BLaER1 treated with 17β-estradiol and CSF1 and Interleukin-3, amounts not matched to agents 10 nM and 100 nM (cell line): ENCODE data around the gene MREG.
A peak's percentile ranks its signal among the peaks of the same experiment; 100 is the strongest.
"Not testable (repeated sequence)": the region's sequence is repeated elsewhere in the genome, so short reads cannot be mapped to it uniquely, and the experiment has no call there.

Source experiments
- H3K27ac ChIP-seq, 11 experiments: shearing (Covaris generic); formaldehyde crosslinking; 2 replicates each; pipeline ENCODE4 v1.8.1; 2022
- H3K27me3 ChIP-seq, 11 experiments: shearing (Covaris generic); formaldehyde crosslinking; 2 replicates each; pipeline ENCODE4 v1.8.1; 2022
- H3K36me3 ChIP-seq, 11 experiments: shearing (Covaris generic); formaldehyde crosslinking; 2 replicates each; pipeline ENCODE4 v1.8.1; 2022
- H3K4me1 ChIP-seq, 10 experiments: shearing (Covaris generic); formaldehyde crosslinking; 2 replicates each; pipeline ENCODE4 v1.8.1; 2022
- H3K4me2 ChIP-seq, 11 experiments: shearing (Covaris generic); formaldehyde crosslinking; 2 replicates each; pipeline ENCODE4 v1.8.1; 2022
- H3K4me3 ChIP-seq, 10 experiments: shearing (Covaris generic); formaldehyde crosslinking; 2 replicates each; pipeline ENCODE4 v1.8.1; 2022
- H3K9ac ChIP-seq, 11 experiments: shearing (Covaris generic); formaldehyde crosslinking; 2 replicates each; pipeline ENCODE4 v1.8.1; 2022
- H3K9me3 ChIP-seq, 11 experiments: shearing (Covaris generic); formaldehyde crosslinking; replicated peaks in 1 of 11; 2 replicates each; pipeline ENCODE4 v1.8.1; 2022
- H4K20me1 ChIP-seq, 11 experiments: shearing (Covaris generic); formaldehyde crosslinking; 2 replicates each; pipeline ENCODE4 v1.8.1; 2022
- Cebpa-rat ChIP-seq, 11 experiments: shearing (Covaris generic); IDR thresholded peaks; 2 replicates each; pipeline ENCODE4 v1.8.1; 2022

MREG gene

DNA sequence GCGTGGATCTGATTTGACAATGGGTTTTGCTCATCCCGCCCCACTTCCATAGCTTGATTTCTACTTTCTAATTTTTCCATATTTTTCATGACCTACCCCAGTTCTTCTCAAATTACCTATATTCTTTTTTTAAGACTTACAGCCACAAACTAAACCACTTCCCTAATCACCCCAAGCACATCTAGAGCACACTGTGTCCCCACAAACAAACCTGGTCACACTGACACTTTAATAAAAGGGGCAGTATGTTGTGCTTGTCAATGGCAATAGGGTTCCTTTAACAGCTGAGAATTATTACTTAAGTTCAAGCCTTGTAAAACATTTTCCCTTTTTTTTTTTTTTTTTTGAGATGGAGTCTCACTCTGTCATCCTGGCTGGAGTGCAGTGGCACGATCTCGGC is 47.1 kb downstream of the MREG start:
- H3K27me3 ChIP-seq = no peaks in the 10 kb centered on the region
- H3K9me3 ChIP-seq = peaks cover 0 to 31% (median 13%) of the 10 kb centered on the region in 11 experiments; a peak in 13 of 22 replicates
- H3K36me3 ChIP-seq = peaks cover 0 to 6% (median 0%) of the 10 kb centered on the region in 11 experiments; a peak in 2 of 22 replicates
- H4K20me1 ChIP-seq = no peaks in the 10 kb centered on the region
- peaks cover 9 to 45% (median 28%) of the 10 kb centered on the region in 10 experiments; a peak in 18 of 20 replicates for H3K4me1 ChIP-seq
- TF ChIP-seq Cebpa-rat (IDR thresholded peaks at IDR 0.05) = no peak
- H3K4me3 ChIP-seq = no peak overlapping the region
- H3K27ac ChIP-seq = no peak overlapping the region
- no peak overlapping the region for H3K9ac ChIP-seq
- peak overlapping the region in 3 of 11 experiments; percentile 12 to 19 (median 17); a peak in 4 of 22 replicates for H3K4me2 ChIP-seq

DNA sequence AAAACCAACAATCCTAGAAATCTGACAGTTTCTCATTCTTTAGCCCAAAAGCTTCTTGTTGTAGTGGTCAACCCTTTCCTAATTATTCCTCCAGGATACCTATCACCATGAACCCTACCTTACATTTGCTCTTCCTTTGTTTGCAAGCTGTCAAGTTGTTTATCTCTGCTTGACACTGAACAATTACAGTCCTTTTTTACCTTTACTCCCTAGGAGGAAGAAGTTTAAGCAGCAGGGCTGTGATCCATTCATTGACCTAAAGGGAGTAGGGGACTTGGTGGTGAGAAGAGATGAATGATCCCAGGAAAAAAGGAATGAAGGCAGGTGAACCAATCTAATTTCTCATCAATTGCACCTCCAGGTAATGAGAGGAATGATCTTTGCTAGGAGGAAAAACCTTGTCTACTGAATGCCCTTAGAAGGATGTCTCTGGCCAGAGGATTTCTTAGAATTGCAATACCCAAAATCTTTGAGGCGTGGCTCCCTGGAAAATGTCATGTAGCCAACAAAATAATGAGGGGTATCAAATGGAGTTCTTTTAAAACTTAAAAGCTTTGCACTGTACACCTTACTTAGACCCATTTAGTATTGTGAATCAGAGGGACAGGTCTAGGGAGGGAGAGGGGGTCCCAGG is 47.7 kb downstream of the MREG start:
- Histone ChIP-seq H3K4me1 (peaks cover 9 to 45% (median 28%) of the 10 kb centered on the region in 10 experiments; a peak in 18 of 20 replicates), H3K36me3 (peaks cover 0 to 6% (median 0%) of the 10 kb centered on the region in 11 experiments; a peak in 2 of 22 replicates), H3K4me3 (no peak overlapping the region), H3K27ac (no peak overlapping the region), H3K9ac (0 out of 22 replicates have a peak overlapping the region, but pooled peaks of 1 of the 11 experiments have one; percentile 12), H3K4me2 (peak overlapping the region in 3 of 11 experiments; percentile 12 to 19 (median 17); a peak in 2 of 22 replicates), H3K27me3 (no peaks in the 10 kb centered on the region), H3K9me3 (peaks cover 0 to 28% (median 7%) of the 10 kb centered on the region in 11 experiments; a peak in 11 of 22 replicates), H4K20me1 (no peaks in the 10 kb centered on the region)
- no peak for TF ChIP-seq Cebpa-rat (IDR thresholded peaks at IDR 0.05)

DNA sequence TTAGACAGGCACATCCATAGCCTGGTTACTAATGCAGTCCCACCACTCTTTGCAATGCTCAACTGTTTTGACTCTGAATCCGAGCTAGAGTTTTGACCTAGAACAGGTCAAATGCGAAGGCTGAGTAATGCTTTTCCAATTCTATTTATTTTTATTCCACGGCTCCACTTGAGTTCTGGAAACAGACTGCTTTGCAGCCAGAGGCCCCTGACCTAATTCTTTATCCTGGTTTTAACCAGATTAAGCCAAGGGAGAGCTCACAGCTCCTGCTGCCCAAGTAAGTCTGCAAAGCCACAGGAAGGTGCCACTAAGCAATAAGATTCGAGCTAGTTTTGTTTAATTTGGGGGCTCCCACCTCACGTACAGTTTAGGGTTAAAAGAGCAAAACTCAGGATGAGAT is 51.4 kb downstream of the MREG start:
- Histone ChIP-seq H3K36me3 (peaks cover 0 to 6% (median 0%) of the 10 kb centered on the region in 11 experiments; a peak in 2 of 22 replicates), H3K4me3 (no peak overlapping the region), H4K20me1 (no peaks in the 10 kb centered on the region), H3K27me3 (no peaks in the 10 kb centered on the region), H3K27ac (no peak overlapping the region), H3K4me1 (peaks cover 0 to 17% (median 0%) of the 10 kb centered on the region in 10 experiments; a peak in 1 of 20 replicates), H3K4me2 (no peak overlapping the region), H3K9ac (no peak overlapping the region), H3K9me3 (peaks cover 0 to 18% (median 0%) of the 10 kb centered on the region in 11 experiments; a peak in 9 of 22 replicates)
- no peak for TF ChIP-seq Cebpa-rat (IDR thresholded peaks at IDR 0.05)

DNA sequence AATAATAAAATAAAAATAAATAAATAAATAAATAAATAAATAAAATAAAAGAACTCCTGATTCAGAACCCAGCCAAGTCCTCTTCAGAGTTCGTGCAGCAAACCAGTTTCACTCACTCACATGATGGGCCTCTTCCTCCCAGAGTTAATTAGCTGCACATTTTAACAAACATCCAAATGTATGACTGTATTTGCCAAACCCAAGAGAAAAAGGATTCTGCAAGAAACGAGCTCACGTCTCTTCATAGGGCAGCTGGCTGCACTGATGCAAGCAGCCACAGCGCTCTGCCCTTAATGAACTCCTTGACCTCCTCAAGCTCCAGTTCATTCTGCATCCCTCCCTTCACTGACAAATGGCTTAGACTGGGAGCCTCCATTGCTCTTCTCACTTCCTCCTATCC is 55.1 kb downstream of the MREG start:
- H3K9ac ChIP-seq = no peak overlapping the region
- 0 out of 20 replicates have a peak, but pooled peaks cover 0 to 5% (median 0%) of the 10 kb centered on the region in 10 experiments for H3K4me1 ChIP-seq
- peaks cover 0 to 6% (median 0%) of the 10 kb centered on the region in 11 experiments; a peak in 2 of 22 replicates for H3K36me3 ChIP-seq
- H3K4me2 ChIP-seq = no peak overlapping the region
- no peaks in the 10 kb centered on the region for H3K27me3 ChIP-seq
- H4K20me1 ChIP-seq = no peaks in the 10 kb centered on the region
- no peak overlapping the region for H3K27ac ChIP-seq
- TF ChIP-seq Cebpa-rat (IDR thresholded peaks at IDR 0.05) = no peak
- peaks cover 0 to 18% (median 0%) of the 10 kb centered on the region in 11 experiments; a peak in 9 of 22 replicates for H3K9me3 ChIP-seq
- H3K4me3 ChIP-seq = no peak overlapping the region

DNA sequence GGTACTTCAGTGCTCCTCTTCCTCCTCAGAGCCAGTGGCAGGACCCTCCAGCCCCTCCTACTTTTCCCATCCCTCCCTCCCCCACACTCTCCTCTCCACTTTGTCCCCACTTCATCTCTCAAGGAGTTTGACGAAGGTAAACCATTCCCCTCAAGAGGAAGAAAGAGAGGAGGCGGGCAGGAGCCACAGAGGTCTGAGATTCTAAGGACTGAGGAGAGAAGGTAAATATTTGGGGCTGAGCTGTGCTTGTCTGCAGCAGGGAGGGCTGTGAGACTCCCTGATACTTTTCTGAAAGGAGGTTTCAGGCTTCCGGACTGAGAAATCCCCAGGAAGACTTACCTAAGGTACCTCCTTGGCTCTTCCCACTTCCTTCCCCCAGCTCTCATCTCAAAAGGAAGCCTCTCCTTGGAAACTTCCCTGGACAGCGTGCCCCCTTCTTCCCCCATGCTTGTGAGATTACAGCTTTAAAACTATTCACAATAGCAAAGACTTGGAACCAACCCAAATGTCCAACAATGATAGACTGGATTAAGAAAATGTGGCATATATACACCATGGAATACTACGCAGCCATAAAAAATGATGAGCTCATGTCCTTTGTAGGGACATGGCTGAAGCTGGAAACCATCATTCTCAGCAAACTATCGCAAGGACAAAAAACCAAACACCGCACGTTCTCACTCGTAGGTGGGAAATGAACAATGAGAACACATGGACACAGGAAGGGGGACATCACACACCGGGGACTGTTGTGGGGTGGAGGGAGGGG is 55.8 kb downstream of the MREG start:
- H3K4me1 ChIP-seq, H4K20me1 ChIP-seq: not testable (repeated sequence)
- peaks cover 0 to 18% (median 0%) of the 10 kb centered on the region in 11 experiments; a peak in 9 of 22 replicates for H3K9me3 ChIP-seq

DNA sequence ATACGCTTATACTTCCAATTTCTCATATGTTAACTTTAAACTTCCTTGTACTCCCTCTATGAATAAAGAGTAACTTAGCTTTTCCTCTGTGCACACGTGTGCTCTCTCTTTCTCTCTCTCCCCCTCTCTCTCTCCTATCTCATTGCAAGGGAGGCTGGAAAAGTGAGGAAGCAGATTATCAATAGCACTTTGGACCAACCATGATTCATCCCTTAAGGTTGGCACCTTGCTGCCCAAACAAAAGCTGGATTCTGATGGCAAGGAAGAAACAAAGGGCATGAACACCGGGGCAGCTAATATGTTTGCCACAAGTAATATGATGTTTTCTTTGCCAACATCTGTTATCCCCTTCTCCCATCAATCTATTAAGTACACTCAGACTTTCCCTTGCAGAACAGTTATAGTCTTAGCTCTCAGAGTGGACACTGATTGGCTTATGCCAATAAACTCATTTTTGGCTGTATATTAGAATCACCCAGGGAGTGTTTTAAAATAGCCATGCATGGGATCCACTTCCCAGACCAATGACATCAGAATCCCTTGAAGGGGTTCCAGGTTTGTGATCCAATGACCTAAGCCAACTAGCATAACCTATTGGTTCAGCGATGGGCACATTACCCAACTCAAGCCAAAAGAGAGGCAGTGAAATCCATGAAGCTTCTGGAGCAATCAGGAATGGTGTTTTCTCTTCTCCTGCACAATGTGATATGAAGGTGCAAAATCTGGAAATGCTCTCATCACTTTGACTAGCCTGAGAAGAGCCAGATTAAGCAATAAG is 60.3 kb downstream of the MREG start:
- H3K4me3 ChIP-seq = no peak overlapping the region
- no peaks in the 10 kb centered on the region for H3K4me1 ChIP-seq
- H3K4me2 ChIP-seq = no peak overlapping the region
- H3K9me3 ChIP-seq = no peaks in the 10 kb centered on the region
- H3K27ac ChIP-seq = no peak overlapping the region
- H3K36me3 ChIP-seq = no peaks in the 10 kb centered on the region
- H3K27me3 ChIP-seq = no peaks in the 10 kb centered on the region
- H4K20me1 ChIP-seq = no peaks in the 10 kb centered on the region
- no peak overlapping the region for H3K9ac ChIP-seq
- no peak for TF ChIP-seq Cebpa-rat (IDR thresholded peaks at IDR 0.05)

More for the DNA sequence above, 55.8 kb downstream of the MREG start:
- H3K4me3 ChIP-seq, H3K36me3 ChIP-seq, H3K27ac ChIP-seq, H3K4me2 ChIP-seq, H3K27me3 ChIP-seq, H3K9ac ChIP-seq: not testable (repeated sequence)

DNA sequence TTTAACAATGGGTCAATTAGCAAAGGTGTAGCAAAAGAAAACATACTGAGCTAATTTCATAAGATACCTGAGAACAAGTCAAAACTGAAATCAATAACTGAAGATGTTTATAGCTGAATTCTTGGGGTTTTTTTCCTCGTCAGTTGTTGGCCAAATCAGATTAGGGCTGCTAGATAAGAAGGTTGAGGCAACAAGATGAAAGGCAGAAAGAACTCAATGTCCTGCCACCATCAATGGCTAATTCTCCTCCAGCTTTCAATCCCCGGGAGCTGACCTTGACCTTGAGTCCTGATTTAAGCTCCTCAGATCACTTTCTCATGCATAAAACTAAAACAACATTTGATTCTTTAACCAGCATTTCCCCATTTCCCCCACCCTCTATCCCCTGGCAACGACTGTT is 61.8 kb downstream of the MREG start:
- TF ChIP-seq Cebpa-rat (IDR thresholded peaks at IDR 0.05) = no peak
- Histone ChIP-seq H3K27me3 (no peaks in the 10 kb centered on the region), H3K36me3 (no peaks in the 10 kb centered on the region), H3K9me3 (no peaks in the 10 kb centered on the region), H3K4me3 (no peak overlapping the region), H3K4me1 (no peaks in the 10 kb centered on the region), H4K20me1 (no peaks in the 10 kb centered on the region), H3K9ac (no peak overlapping the region), H3K4me2 (no peak overlapping the region), H3K27ac (no peak overlapping the region)

- no peaks in the 10 kb centered on the region for H3K9me3 ChIP-seq
- H3K36me3 ChIP-seq = peaks cover 0 to 10% (median under 1%) of the 10 kb centered on the region in 11 experiments; a peak in 3 of 22 replicates
- no peak overlapping the region for H3K27ac ChIP-seq
- no peaks in the 10 kb centered on the region for H3K4me1 ChIP-seq
- TF ChIP-seq Cebpa-rat (IDR thresholded peaks at IDR 0.05) = no peak
- no peak overlapping the region for H3K9ac ChIP-seq
- no peak overlapping the region for H3K4me2 ChIP-seq
- no peaks in the 10 kb centered on the region for H4K20me1 ChIP-seq
- no peak overlapping the region for H3K4me3 ChIP-seq
- H3K27me3 ChIP-seq = no peaks in the 10 kb centered on the region
These were observed 63.4 kb downstream of the MREG start for GRCh38 chr2:215949991-215950404.

DNA sequence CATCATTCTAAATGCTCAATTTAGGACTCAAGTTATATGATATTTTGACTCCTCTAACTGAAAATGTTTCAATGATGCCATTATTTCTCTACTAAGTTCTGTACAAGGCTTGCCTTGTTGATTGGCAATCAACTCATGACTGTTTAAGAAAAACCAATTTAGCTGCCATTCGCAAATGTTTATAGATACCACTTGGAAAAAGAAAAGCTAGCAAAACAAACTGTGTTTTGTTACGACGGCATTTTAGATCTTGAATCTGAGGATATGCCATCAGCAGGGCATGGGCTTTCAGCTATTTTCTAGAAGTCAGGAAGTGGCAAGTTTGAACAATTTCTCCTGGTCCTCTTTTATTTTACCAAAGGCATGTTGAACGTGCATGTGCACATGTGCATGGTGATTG is 65.3 kb downstream of the MREG start:
- Histone ChIP-seq H4K20me1 (no peaks in the 10 kb centered on the region), H3K27me3 (no peaks in the 10 kb centered on the region), H3K27ac (no peak overlapping the region), H3K4me2 (no peak overlapping the region), H3K9me3 (no peaks in the 10 kb centered on the region), H3K4me3 (no peak overlapping the region), H3K4me1 (no peaks in the 10 kb centered on the region), H3K36me3 (peaks cover 0 to 23% (median 8%) of the 10 kb centered on the region in 11 experiments; a peak in 6 of 22 replicates), H3K9ac (no peak overlapping the region)
- TF ChIP-seq Cebpa-rat (IDR thresholded peaks at IDR 0.05) = no peak
